HepG2 (cell line): ENCODE data around the gene GPR152.

Source experiments
- CTCF ChIP-seq: sonication (generic); formaldehyde crosslinking; IDR thresholded peaks from 2 replicates; pipeline ENCODE4 v1.5.0; 2020; ENCODE audit warnings: mild to moderate bottlenecking, missing genetic modification reagents, moderate library complexity
- EZH2 ChIP-seq: conservative IDR thresholded peaks from 2 replicates; pipeline ENCODE4 v1.6.1; 2012; ENCODE audit warnings: mild to moderate bottlenecking, low read depth, low read length, moderate library complexity
- FOXP4 ChIP-seq: sonication (generic); formaldehyde crosslinking; IDR thresholded peaks from 2 replicates; pipeline ENCODE4 v1.4.0; 2020; ENCODE audit warnings: missing genetic modification reagents
- HNRNPUL1 ChIP-seq: fragments of 200-400 bp; formaldehyde crosslinking; IDR thresholded peaks from 2 replicates; pipeline ENCODE4 v1.6.1; 2017; ENCODE audit warnings: low read depth, mild to moderate bottlenecking, low read length, moderate library complexity
- LRRFIP1 ChIP-seq: sonication (generic); formaldehyde crosslinking; conservative IDR thresholded peaks from 2 replicates; pipeline ENCODE4 v1.4.0; 2020; ENCODE audit warnings: missing genetic modification reagents
- RAD21 ChIP-seq: fragments of 450-650 bp; formaldehyde crosslinking; IDR thresholded peaks from 2 replicates; pipeline ENCODE4 v1.5.0; 2020; ENCODE audit warnings: mild to moderate bottlenecking
- SAFB2 ChIP-seq: sonication (generic); formaldehyde crosslinking; IDR thresholded peaks from 2 replicates; pipeline ENCODE4 v1.5.1; 2020; ENCODE audit warnings: missing genetic modification reagents, low read depth, mild to moderate bottlenecking, borderline replicate concordance
- SKIL ChIP-seq: sonication (generic); formaldehyde crosslinking; IDR thresholded peaks from 2 replicates; pipeline ENCODE4 v1.8.0; 2022; ENCODE audit warnings: missing genetic modification reagents, mild to moderate bottlenecking, moderate library complexity, borderline replicate concordance
- SP4 ChIP-seq: sonication (generic); formaldehyde crosslinking; IDR thresholded peaks from 2 replicates; pipeline ENCODE4 v1.8.1; 2023; ENCODE audit warnings: mild to moderate bottlenecking, missing genetic modification reagents
- ZBTB43 ChIP-seq: sonication (generic); formaldehyde crosslinking; conservative IDR thresholded peaks from 2 replicates; pipeline ENCODE4 v1.4.0; 2020; ENCODE audit warnings: missing genetic modification reagents
- ZFP41 ChIP-seq: sonication (generic); formaldehyde crosslinking; IDR thresholded peaks from 2 replicates; pipeline ENCODE4 v1.4.0; 2020; ENCODE audit warnings: mild to moderate bottlenecking, missing genetic modification reagents, borderline replicate concordance
- ZNF44 ChIP-seq: sonication (generic); formaldehyde crosslinking; IDR thresholded peaks from 2 replicates; pipeline ENCODE4 v1.5.1; 2020; ENCODE audit warnings: mild to moderate bottlenecking, missing genetic modification reagents
- ZNF446 ChIP-seq: sonication (generic); formaldehyde crosslinking; IDR thresholded peaks from 2 replicates; pipeline ENCODE4 v1.5.0; 2020; ENCODE audit warnings: mild to moderate bottlenecking, missing genetic modification reagents
- ZNF790 ChIP-seq: sonication (generic); formaldehyde crosslinking; IDR thresholded peaks from 2 replicates; pipeline ENCODE4 v1.8.0; 2022; ENCODE audit warnings: missing genetic modification reagents, mild to moderate bottlenecking, borderline replicate concordance

- TF ChIP-seq SP4 (CRISPR knock-in tag) (no peak), SAFB2 (CRISPR knock-in tag) (no peak), FOXP4 (no peak), ZNF446 (CRISPR knock-in tag) (no peak), LRRFIP1 (CRISPR knock-in tag) (no peak), EZH2 (no peak), SKIL (CRISPR knock-in tag) (no peak), RAD21 (CRISPR knock-in tag) (no peak), HNRNPUL1 (no peak), ZNF790 (CRISPR knock-in tag) (no peak), CTCF (no peak), ZFP41 (CRISPR knock-in tag) (no peak), ZNF44 (CRISPR knock-in tag) (no peak), ZBTB43 (CRISPR knock-in tag) (no peak)
These were observed 16.6 kb downstream of the GPR152 start for GRCh38 chr11:67435727-67436458.
